SK-N-SH treated with all-trans-retinoic acid at 6 μM for 48 hours (cell line): ENCODE results near the gene AFG1L.
"Not testable (repeated sequence)": the region's sequence is repeated elsewhere in the genome, so short reads cannot be mapped to it uniquely, and the experiment has no call there.

Experiments
- ATAC-seq: fragments of 200-7000 bp; cut with Tn5 transposase; 3 replicates; pipeline ENCODE4 v1.9.1; 2020; ENCODE audit warnings: mild to moderate bottlenecking, moderate library complexity
- ARNTL ChIP-seq: fragments of 450-650 bp; formaldehyde crosslinking; IDR thresholded peaks from 2 replicates; pipeline ENCODE4 v1.5.0; 2020; ENCODE audit warnings: low read depth, mild to moderate bottlenecking, moderate library complexity, borderline replicate concordance
- BACH2 ChIP-seq: fragments of 250-450 bp; sonication (Bioruptor Pico); IDR thresholded peaks from 2 replicates; pipeline ENCODE4 v1.9.0; 2021; ENCODE audit warnings: mild to moderate bottlenecking, borderline replicate concordance
- GLIS3 ChIP-seq: fragments of 250-450 bp; sonication (Bioruptor Pico); IDR thresholded peaks from 2 replicates; pipeline ENCODE4 v1.5.0; 2020; ENCODE audit warnings: mild to moderate bottlenecking, moderate library complexity
- ISL1 ChIP-seq: fragments of 250-450 bp; sonication (Bioruptor Pico); IDR thresholded peaks from 2 replicates; pipeline ENCODE4 v2.1.2; 2022; ENCODE audit warnings: mild to moderate bottlenecking, moderate library complexity
- OSR1 ChIP-seq: fragments of 250-450 bp; sonication (Bioruptor Pico); IDR thresholded peaks from 2 replicates; pipeline ENCODE4 v1.8.0; 2022; ENCODE audit warnings: moderate library complexity, mild to moderate bottlenecking, inconsistent platforms
- PATZ1 ChIP-seq: fragments of 250-450 bp; sonication (Bioruptor Pico); IDR thresholded peaks from 2 replicates; pipeline ENCODE4 v1.8.0; 2020; ENCODE audit warnings: mild to moderate bottlenecking, moderate library complexity, borderline replicate concordance
- PPARA ChIP-seq: fragments of 250-450 bp; sonication (Bioruptor Pico); IDR thresholded peaks from 2 replicates; pipeline ENCODE4 v1.5.0; 2020; ENCODE audit warnings: mild to moderate bottlenecking, borderline replicate concordance
- RARB ChIP-seq: fragments of 250-450 bp; sonication (Bioruptor Pico); IDR thresholded peaks from 2 replicates; pipeline ENCODE4 v1.8.0; 2021; ENCODE audit warnings: mild to moderate bottlenecking, moderate library complexity
- SNAI2 ChIP-seq: fragments of 250-450 bp; sonication (Bioruptor Pico); IDR thresholded peaks from 2 replicates; pipeline ENCODE4 v1.5.0; 2020; ENCODE audit warnings: mild to moderate bottlenecking, moderate library complexity
- TCF4 ChIP-seq: fragments of 250-450 bp; sonication (Bioruptor Pico); IDR thresholded peaks from 2 replicates; pipeline ENCODE4 v1.8.0; 2021; ENCODE audit warnings: mild to moderate bottlenecking, moderate library complexity, borderline replicate concordance
- TOX ChIP-seq: fragments of 250-450 bp; sonication (Bioruptor Pico); IDR thresholded peaks from 2 replicates; pipeline ENCODE4 v1.8.0; 2021; ENCODE audit warnings: mild to moderate bottlenecking, moderate library complexity, borderline replicate concordance
- TSHZ2 ChIP-seq: fragments of 250-450 bp; sonication (Bioruptor Pico); IDR thresholded peaks from 2 replicates; pipeline ENCODE4 v1.5.0; 2020; ENCODE audit warnings: mild to moderate bottlenecking, moderate library complexity
- ZC3H10 ChIP-seq: fragments of 250-450 bp; sonication (Bioruptor Pico); IDR thresholded peaks from 2 replicates; pipeline ENCODE4 v1.5.1; 2021; ENCODE audit warnings: mild to moderate bottlenecking, moderate library complexity
- ZFP3 ChIP-seq: fragments of 250-450 bp; sonication (Bioruptor Pico); IDR thresholded peaks from 2 replicates; pipeline ENCODE4 v1.5.0; 2020; ENCODE audit warnings: mild to moderate bottlenecking, moderate library complexity
- ZFP30 ChIP-seq: fragments of 450-650 bp; formaldehyde crosslinking; IDR thresholded peaks from 2 replicates; pipeline ENCODE4 v1.5.0; 2022; ENCODE audit warnings: mild to moderate bottlenecking, moderate library complexity
- ZNF565 ChIP-seq: fragments of 450-650 bp; formaldehyde crosslinking; conservative IDR thresholded peaks from 2 replicates; pipeline ENCODE4 v1.5.0; 2020; ENCODE audit warnings: low read depth, mild to moderate bottlenecking, moderate library complexity
- ZNF70 ChIP-seq: fragments of 450-650 bp; formaldehyde crosslinking; IDR thresholded peaks from 2 replicates; pipeline ENCODE4 v1.5.0; 2020; ENCODE audit warnings: mild to moderate bottlenecking, moderate library complexity
- ZNF8 ChIP-seq: fragments of 450-650 bp; formaldehyde crosslinking; IDR thresholded peaks from 2 replicates; pipeline ENCODE4 v1.5.0; 2020; ENCODE audit warnings: mild to moderate bottlenecking, moderate library complexity
- TF ChIP-seq, protein P1 (sequence below): fragments of 250-450 bp; sonication (Bioruptor Pico); IDR thresholded peaks from 2 replicates; pipeline ENCODE4 v1.5.1; 2020; ENCODE audit warnings: low read depth, mild to moderate bottlenecking, moderate library complexity

The AFG1L gene

DNA sequence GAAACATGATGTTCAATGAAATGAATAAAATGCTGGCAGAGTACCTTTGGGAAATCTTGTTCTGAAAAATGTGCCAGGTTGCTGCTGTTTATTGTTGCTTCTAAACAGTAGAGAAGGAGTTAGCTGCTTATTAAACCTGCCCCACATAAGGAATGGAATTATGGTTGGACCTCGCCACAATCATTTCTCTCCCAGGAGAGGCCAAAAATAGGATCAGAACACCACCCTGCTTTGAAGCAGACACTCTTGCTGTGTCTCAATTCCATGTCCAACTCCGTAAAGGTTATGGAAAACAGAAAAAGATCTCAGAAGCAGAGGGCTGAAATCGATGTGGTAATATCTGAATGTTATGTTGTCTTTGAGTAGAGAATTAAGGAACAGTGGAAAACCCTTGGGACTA is 27.9 kb downstream of the AFG1L start:
- TF ChIP-seq ARNTL (CRISPR knock-in tag) (no peak), TCF4 (CRISPR knock-in tag) (no peak), ZFP3 (CRISPR knock-in tag) (no peak), BACH2 (no peak), ZC3H10 (CRISPR knock-in tag) (no peak), TSHZ2 (CRISPR knock-in tag) (no peak), SNAI2 (CRISPR knock-in tag) (no peak), GLIS3 (CRISPR knock-in tag) (no peak), PATZ1 (CRISPR knock-in tag) (no peak), TOX (CRISPR knock-in tag) (no peak), ZFP30 (CRISPR knock-in tag) (no peak), ZNF8 (no peak), OSR1 (no peak), PPARA (CRISPR knock-in tag) (no peak), ISL1 (CRISPR knock-in tag) (no peak)
- TF ChIP-seq, protein P1, sequence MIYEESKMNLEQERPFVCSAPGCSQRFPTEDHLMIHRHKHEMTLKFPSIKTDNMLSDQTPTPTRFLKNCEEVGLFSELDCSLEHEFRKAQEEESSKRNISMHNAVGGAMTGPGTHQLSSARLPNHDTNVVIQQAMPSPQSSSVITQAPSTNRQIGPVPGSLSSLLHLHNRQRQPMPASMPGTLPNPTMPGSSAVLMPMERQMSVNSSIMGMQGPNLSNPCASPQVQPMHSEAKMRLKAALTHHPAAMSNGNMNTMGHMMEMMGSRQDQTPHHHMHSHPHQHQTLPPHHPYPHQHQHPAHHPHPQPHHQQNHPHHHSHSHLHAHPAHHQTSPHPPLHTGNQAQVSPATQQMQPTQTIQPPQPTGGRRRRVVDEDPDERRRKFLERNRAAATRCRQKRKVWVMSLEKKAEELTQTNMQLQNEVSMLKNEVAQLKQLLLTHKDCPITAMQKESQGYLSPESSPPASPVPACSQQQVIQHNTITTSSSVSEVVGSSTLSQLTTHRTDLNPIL (CRISPR knock-in tag), result no peak
- no peak for ATAC-seq

DNA sequence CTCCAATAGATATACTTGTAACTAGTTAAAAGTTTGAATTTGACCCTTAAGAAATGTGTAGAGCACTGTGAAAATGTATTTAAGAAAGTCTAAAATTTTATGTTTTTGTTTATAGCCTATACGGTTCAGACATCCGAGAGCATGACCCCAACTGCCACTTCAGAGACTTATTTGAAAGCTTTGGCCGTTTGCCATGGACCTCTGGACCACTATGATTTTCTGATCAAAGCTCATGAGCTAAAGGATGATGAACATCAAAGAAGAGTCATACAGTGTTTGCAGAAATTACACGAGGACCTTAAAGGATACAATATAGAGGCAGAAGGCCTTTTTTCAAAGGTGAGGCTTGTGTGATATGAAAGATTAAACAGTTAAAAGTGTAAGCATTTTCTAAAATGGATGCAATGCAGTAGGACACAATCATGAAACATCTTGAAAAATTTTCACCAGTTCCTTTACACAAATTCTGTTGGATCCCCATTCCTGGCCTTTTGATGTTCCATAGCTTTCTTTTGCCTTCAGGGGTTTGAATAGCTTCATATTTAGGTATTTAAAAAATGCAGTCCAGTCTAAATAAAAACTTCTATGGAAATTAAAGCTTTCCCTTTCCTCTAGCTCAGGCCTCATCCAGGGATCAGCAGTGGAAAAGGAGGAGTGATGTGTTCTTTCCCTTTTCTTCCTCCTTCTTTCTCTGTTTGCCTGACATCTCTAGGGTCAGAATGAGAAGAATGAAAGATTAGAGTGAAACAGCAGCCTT is 29.0 kb downstream of the AFG1L start:
- no peak for ATAC-seq
- no peak for TF ChIP-seq TOX (CRISPR knock-in tag)
- TF ChIP-seq ZNF8, result no peak
- TF ChIP-seq ZNF565, result no peak
- no peak for TF ChIP-seq PPARA (CRISPR knock-in tag)

DNA sequence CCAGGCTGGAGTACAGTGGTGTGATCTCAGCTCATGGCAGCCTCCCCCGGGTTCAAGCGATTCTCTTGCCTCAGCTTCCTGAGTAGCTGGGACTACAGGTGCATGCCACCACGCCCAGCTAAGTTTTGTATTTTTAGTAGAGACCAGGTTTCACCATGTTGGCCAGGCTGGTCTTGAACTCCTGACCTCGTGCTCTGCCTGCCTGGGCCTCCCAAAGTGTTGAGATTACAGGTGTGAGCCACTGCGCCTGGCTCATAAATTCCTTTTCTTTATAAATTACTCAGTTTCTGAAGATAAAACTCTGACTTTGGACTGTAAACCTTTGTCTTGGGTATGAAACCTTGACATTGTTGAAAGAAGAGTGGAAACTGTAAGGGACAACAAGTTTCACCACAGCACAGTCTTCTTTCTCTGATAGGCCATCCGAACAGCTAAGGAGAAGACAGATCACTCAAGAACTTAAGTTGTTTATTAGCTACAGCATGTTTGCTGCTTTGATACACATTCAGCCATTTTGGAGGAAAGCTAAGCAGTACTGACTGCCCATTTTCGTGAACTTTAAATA is 35.4 kb downstream of the AFG1L start:
- not testable (repeated sequence) for ATAC-seq

- TF ChIP-seq ZFP3 (CRISPR knock-in tag), result no peak
- no peak for TF ChIP-seq ZNF8
- no peak for TF ChIP-seq GLIS3 (CRISPR knock-in tag)
- TF ChIP-seq PPARA (CRISPR knock-in tag), result no peak
- no peak for TF ChIP-seq ZC3H10 (CRISPR knock-in tag)
- TF ChIP-seq ZNF70 (CRISPR knock-in tag), result no peak
- TF ChIP-seq SNAI2 (CRISPR knock-in tag), result no peak
- TF ChIP-seq TSHZ2 (CRISPR knock-in tag), result no peak
- no peak for TF ChIP-seq OSR1
- no peak for TF ChIP-seq BACH2
- no peak for TF ChIP-seq TOX (CRISPR knock-in tag)
- TF ChIP-seq ZNF565, result no peak
- TF ChIP-seq RARB (CRISPR knock-in tag), result no peak
- no peak for TF ChIP-seq TCF4 (CRISPR knock-in tag)
- TF ChIP-seq, all 23 proteins: peak for 0
- no peak for ATAC-seq
Measured at GRCh38 chr6:108330806-108331205, 36.0 kb downstream of the AFG1L start.
